SH-SY5Y (cell line): ENCODE measurements around the gene IPO5.

ENCODE experiments used
- GATA2 ChIP-seq: IDR thresholded peaks from 2 replicates; pipeline ENCODE4 v1.6.1; 2011; ENCODE audit warnings: mild to moderate bottlenecking, low read depth, low read length
- GATA3 ChIP-seq: IDR thresholded peaks from 2 replicates; pipeline ENCODE4 v1.6.1; 2011; ENCODE audit warnings: low read depth, mild to moderate bottlenecking, low read length, moderate library complexity

GRCh38 chr13:97934590-97934989 is 18.9 kb upstream of the IPO5 start:
- TF ChIP-seq GATA2, result no peak
- TF ChIP-seq GATA3, result no peak
